Bronchial epithelial cell (primary cell): Measurements from ENCODE around the gene RALGAPA2. TPM values are rescaled to one million over a fixed set of nuclear protein-coding genes. Genes with fewer than 3 reads are reported as not detected.
A peak's percentile ranks its signal among the peaks of the same experiment; 100 is the strongest.

Experiments used
- DNase-seq: peaks from one replicate; pipeline ENCODE4 v3.0.0-alpha.2; 2010; ENCODE audit warnings: low read depth
- FAIRE-seq: peaks from 2 replicates; lab custom pipeline; 2011; peaks lifted over from hg19 to GRCh38; lab: Jason Lieb, UNC
- H3K27me3 ChIP-seq: 2 replicates; pipeline ENCODE4 v1.5.1; 2011; ENCODE audit warnings: low read length; ENCODE audit not compliant: control insufficient read depth, insufficient read depth
- H3K36me3 ChIP-seq: 2 replicates; pipeline ENCODE4 v1.5.1; 2011; ENCODE audit warnings: low read length; ENCODE audit not compliant: control insufficient read depth, insufficient read depth
- H3K4me3 ChIP-seq: 2 replicates; pipeline ENCODE4 v1.5.1; 2011; ENCODE audit warnings: mild to moderate bottlenecking, low read depth, low read length, control low read depth
- total RNA-seq: library from RNA; depleted of rRNA; stranded (reverse); fragments of >200 nt; gene quantifications from 2 replicates; pipeline ENCODE4 v1.2.1, GENCODE V29; 2014
- TF ChIP-seq, protein P1 (sequence below): IDR thresholded peaks from 2 replicates; pipeline ENCODE4 v1.5.1; 2011; ENCODE audit warnings: mild to moderate bottlenecking, moderate library complexity, low read length, control low read depth, inconsistent platforms; ENCODE audit not compliant: insufficient read depth, severe bottlenecking

Gene RALGAPA2
- total RNA-seq, 1 donor from 2014 or later: 8.7 TPM

DNA sequence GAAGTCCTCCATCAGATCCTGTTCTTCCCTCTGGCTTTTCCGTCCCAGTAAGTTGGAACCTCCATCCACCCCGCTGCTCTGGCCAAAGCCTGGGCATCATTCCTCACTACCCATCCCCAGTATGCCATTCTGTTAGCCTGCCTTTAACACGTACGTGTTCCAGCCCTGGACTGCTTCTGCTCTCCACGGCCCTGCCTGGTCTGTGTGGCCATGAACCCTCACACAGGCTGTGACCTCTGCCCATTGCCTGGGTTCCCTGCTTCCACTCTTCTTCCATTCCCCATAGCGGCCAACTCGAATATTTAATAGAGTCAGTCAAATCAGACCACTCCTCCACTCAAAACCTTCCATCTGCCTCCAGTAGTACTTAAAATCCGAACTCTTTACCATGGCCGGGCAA lies 29.4 kb downstream of the RALGAPA2 start:
- no peak for DNase-seq

DNA sequence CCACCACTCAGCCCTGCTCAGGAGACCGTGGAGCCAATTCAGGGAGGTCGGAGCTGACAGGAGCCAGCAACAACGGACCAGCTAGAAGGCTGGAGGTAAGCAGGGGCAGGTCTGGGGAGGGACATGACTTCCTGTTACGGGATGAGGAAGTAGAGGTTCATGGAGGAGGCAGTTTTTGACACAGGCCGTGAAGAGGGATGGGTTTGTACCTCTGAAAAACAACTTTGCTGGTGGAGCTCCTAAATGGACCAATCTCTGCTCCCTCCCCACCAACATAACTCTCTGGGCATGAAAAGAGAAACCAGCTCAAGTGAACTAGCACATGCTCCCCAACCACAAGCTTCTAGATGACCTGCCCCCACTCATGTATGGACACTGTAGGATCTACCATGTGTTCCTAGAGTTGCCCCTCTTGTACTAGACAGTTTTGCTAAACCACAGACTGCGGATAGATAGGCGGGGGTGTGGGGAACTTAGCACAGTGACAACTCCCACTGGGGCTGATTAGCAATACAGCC lies 31.4 kb downstream of the RALGAPA2 start:
- no peak for DNase-seq
- TF ChIP-seq, protein P1, sequence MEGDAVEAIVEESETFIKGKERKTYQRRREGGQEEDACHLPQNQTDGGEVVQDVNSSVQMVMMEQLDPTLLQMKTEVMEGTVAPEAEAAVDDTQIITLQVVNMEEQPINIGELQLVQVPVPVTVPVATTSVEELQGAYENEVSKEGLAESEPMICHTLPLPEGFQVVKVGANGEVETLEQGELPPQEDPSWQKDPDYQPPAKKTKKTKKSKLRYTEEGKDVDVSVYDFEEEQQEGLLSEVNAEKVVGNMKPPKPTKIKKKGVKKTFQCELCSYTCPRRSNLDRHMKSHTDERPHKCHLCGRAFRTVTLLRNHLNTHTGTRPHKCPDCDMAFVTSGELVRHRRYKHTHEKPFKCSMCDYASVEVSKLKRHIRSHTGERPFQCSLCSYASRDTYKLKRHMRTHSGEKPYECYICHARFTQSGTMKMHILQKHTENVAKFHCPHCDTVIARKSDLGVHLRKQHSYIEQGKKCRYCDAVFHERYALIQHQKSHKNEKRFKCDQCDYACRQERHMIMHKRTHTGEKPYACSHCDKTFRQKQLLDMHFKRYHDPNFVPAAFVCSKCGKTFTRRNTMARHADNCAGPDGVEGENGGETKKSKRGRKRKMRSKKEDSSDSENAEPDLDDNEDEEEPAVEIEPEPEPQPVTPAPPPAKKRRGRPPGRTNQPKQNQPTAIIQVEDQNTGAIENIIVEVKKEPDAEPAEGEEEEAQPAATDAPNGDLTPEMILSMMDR: no peak
- no peaks in the 10 kb centered on the region for H3K36me3 ChIP-seq
- no peaks in the 10 kb centered on the region for H3K27me3 ChIP-seq
- no peak overlapping the region for H3K4me3 ChIP-seq
- FAIRE-seq: no peak

More for the DNA sequence above, 29.4 kb downstream of the RALGAPA2 start:
- Histone ChIP-seq H3K27me3 (no peaks in the 10 kb centered on the region), H3K36me3 (no peaks in the 10 kb centered on the region), H3K4me3 (no peak overlapping the region)
- TF ChIP-seq, protein P1: no peak
- FAIRE-seq: no peak

DNA sequence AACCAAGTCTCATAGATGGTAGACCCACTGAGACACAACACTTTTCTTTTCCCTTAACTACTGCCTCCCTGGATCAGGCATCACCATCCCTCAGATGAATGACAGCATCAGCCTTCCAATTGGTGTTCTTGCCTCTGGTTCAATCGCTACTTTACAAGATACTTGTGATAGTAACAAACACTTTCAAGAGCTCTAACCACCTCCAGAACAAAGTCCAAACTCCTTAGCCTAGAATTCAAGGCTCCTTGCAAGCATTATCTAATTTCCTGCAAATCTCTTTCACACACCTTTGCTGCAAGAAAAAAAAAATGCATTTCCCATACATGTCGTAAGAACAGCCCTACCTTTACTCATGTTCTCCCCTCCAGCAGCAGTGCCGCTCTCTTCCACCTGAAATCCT lies 33.1 kb downstream of the RALGAPA2 start:
- FAIRE-seq (no peak), DNase-seq (no peak)
- Histone ChIP-seq H3K4me3 (no peak overlapping the region), H3K36me3 (no peaks in the 10 kb centered on the region), H3K27me3 (no peaks in the 10 kb centered on the region)
- TF ChIP-seq, protein P1: no peak

DNA sequence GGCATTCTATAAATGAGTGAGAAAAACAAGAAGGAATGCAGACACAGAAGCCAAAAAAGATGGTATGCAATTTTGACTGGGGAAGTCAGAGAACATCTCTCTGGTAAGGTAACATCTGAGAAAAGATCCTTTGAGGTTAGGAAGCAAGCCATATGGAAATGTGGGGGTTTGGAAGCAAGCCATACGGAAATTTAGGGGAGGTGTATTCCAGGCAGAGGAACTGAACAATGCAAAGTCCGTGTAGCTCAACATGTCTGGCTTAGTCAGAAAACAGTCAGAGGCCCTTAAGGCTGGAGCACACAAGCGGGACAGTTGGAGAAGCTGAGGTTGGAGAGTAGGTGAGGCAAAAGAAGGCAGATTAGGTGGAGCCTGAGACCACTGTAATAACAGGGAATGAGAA lies 35.3 kb downstream of the RALGAPA2 start:
- peak; percentile 51 for DNase-seq
- Histone ChIP-seq H3K27me3 (no peaks in the 10 kb centered on the region), H3K4me3 (no peak overlapping the region), H3K36me3 (no peaks in the 10 kb centered on the region)
- no peak for FAIRE-seq
- TF ChIP-seq, protein P1: no peak

DNA sequence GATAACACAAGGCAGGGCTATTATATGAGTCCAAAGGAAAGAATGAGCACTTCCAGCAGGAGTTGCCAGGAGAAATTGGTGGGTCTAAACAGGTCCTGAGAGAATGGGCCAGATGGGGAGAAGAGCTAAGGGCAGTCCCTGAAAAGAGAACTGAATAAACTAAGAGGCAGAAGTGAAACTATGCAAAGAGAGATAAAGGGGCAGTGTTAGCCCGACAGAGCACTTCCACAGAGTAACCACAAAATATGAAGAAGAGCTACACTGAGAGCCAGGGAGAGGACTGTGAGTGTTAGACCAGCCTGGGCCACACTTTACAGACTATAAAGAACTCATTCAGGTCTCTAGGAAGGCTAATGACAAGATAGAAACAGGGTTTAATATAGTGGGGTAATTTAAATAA lies 43.8 kb downstream of the RALGAPA2 start:
- Histone ChIP-seq H3K4me3 (no peak overlapping the region), H3K36me3 (no peaks in the 10 kb centered on the region), H3K27me3 (no peaks in the 10 kb centered on the region)
- TF ChIP-seq, protein P1: no peak
- DNase-seq (no peak), FAIRE-seq (no peak)

DNA sequence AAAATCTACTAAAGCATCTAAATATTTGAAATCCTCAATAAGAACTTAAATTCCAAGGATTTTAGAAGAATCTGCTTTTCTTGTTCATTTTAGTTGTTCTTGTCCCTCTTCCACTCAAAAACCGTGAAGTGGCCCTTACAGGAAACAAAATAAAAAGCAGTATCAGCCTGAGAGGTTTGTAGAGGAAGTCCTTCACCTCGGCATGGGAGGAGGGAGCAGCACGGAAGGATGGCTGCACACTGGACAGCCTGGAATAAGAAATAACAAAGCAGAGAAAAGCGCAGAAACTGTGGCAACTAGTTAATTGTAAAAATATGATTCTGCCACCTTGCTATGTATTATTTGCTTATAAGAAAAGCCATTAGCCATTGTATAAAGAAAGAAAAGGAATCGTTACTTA lies 46.1 kb downstream of the RALGAPA2 start:
- DNase-seq (no peak), FAIRE-seq (no peak)
- H3K4me3 ChIP-seq: no peak overlapping the region
- no peaks in the 10 kb centered on the region for H3K27me3 ChIP-seq
- no peaks in the 10 kb centered on the region for H3K36me3 ChIP-seq
- TF ChIP-seq, protein P1: no peak
